ENCODE measurements around the gene LMNA.
A peak's percentile ranks its signal among the peaks of the same experiment; 100 is the strongest.

GRCh38 chr1:156129687-156130577 is 15.4 kb downstream of the LMNA start:
- TF ChIP-seq CTCF (IDR thresholded peaks at IDR 0.05) (peak; percentile 96 to 98 (median 97)), POLR2A (IDR thresholded peaks at IDR 0.05) (peak; percentile 8)

Data from right lobe of liver (tissue), 4 donors.